Motor neuron (in vitro differentiated cells): ENCODE data around the gene AMD1. TPM values are rescaled to one million over a fixed set of nuclear protein-coding genes. Genes with fewer than 3 reads are reported as not detected.

Experiments
- ATAC-seq, 8 experiments: fragments of 200-7000 bp; cut with Tn5 transposase; replicated peaks in 6 of 8; 2 replicates each; pipeline ENCODE4 v1.8.0; 2021; ENCODE audit warnings: mild to moderate bottlenecking in 8 of 8, moderate library complexity in 8 of 8
- H3K27ac ChIP-seq, 2 donors: fragments of 250-450 bp; sonication (Bioruptor Pico); 2 replicates each; pipeline ENCODE4 v1.9.0; 2021; ENCODE audit warnings: antibody characterized with exemption in 2 of 2, mild to moderate bottlenecking in 2 of 2, moderate library complexity in 1 of 2
- H3K4me1 ChIP-seq, 2 donors: fragments of 250-450 bp; sonication (Bioruptor Pico); replicated peaks in 1 of 2; 2 replicates each; pipeline ENCODE4 v1.6.1; 2021; ENCODE audit warnings: antibody characterized with exemption in 2 of 2, mild to moderate bottlenecking in 2 of 2, moderate library complexity in 1 of 2
- H3K4me3 ChIP-seq, 5 donors: fragments of 250-450 bp; sonication (Bioruptor Pico); 2 replicates each; pipeline ENCODE4 v1.9.0; 2021; ENCODE audit warnings: antibody characterized with exemption in 5 of 5, mild to moderate bottlenecking in 5 of 5, moderate library complexity in 4 of 5
- WGBS, 10 experiments: fragments of 450-650 bp; shearing (Covaris generic); methylation state at CpG; one replicate each; pipeline ENCODE4 v1.0.0; 2022; 5-methylcytosine and 5-hydroxymethylcytosine counted together
- in situ Hi-C, 9 experiments: fragments of 400-800 bp; cut with MboI; loops; one replicate each; pipeline ENCODE4 v1.15.0; 2021; ENCODE audit warnings: low sequenced_read_pairs in 9 of 9, low pct_unique_long_range_greater_than_20kb in 2 of 9; ENCODE audit not compliant: unreplicated experiment in 9 of 9
- total RNA-seq, 8 experiments: library from RNA; unstranded; fragments of 300-600 nt; gene quantifications; 2 replicates each; pipeline versions ENCODE4 v1.2.3 to v1.2.4, GENCODE V29; 2022

Gene AMD1
- total RNA-seq, 8 experiments from 2014 or later: 38.0 to 135 (median 48.5) TPM

DNA sequence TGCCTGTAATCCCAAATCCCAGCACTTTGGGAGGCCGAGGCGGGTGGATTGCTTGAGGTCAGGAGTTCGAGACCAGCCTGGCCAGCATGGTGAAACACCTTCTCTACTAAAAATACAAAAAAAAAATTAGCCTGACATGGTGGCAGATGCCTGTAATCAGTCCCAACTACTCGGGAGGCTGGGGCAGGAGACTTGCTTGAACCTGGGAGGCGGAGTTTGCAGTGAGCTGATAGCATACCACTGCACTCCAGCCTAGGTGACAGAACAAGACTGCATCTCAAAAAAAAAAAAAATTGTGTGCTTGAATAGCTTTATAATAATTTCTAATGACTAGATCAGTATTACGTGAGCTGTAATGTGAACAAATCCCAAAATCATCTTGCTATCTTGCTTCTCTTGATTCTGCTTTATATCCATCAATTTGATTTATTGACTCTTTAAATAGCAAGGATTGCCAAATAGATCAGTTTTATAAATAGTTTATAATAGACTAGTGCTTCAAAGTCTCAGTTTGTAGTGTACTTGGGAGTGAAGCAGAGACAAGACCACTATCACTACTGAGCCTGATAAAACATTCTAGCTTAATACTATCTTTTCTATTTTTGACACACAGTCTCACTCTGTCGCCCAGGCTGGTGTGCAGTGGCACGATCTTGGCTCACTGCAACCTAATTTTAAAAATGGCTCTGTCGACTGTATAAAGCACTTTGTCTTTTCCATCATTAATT is 7.1 kb downstream of the AMD1 start:
- H3K27ac ChIP-seq: no peak overlapping the region
- peaks cover 20 to 32% of the 10 kb centered on the region in 2 donors for H3K4me1 ChIP-seq
- WGBS, 10 experiments: 43 to 94% (median 85%) methylated on average over 3 to 9 of the region's 9 CpGs; no CpG with 5 or more reads in 1 of the 10 experiments
- in situ Hi-C loops: loop anchor here in 1 of 9 experiments (25.0 kb wide), 1 partner anchor 194 kb away; no protein-coding TSS in a partner anchor
- ATAC-seq: peak in 1 of 8 experiments; percentile 8
- H3K4me3 ChIP-seq: no peak overlapping the region

GRCh38 chr6:110882274-110882619 is 7.7 kb downstream of the AMD1 start:
- ATAC-seq: peak in 3 of 8 experiments; percentile 4 to 62 (median 15)
- in situ Hi-C loops: loop anchor here in 1 of 9 experiments (25.0 kb wide), 1 partner anchor 195 kb away; no protein-coding TSS in a partner anchor
- Histone ChIP-seq H3K27ac (no peak overlapping the region), H3K4me1 (peaks cover 20 to 29% of the 10 kb centered on the region in 2 donors), H3K4me3 (no peak overlapping the region)
- WGBS, 10 experiments: 14 to 100% (median 74%) methylated on average over 1 of the region's 1 CpG; no CpG with 5 or more reads in 2 of the 10 experiments

- H3K27ac ChIP-seq: no peak overlapping the region
- WGBS, 10 experiments: 81 to 100% (median 100%) methylated on average over 1 to 2 of the region's 2 CpGs; no CpG with 5 or more reads in 4 of the 10 experiments
- H3K4me3 ChIP-seq: no peak overlapping the region
- H3K4me1 ChIP-seq: peaks cover 18 to 21% of the 10 kb centered on the region in 2 donors
- in situ Hi-C loops: loop anchor here in 1 of 9 experiments (25.0 kb wide), 1 partner anchor 196 kb away; no protein-coding TSS in a partner anchor
- ATAC-seq: peak in 5 of 8 experiments; percentile 25 to 72 (median 53)
Measured at GRCh38 chr6:110882824-110883554, 8.4 kb downstream of the AMD1 start.

GRCh38 chr6:110884321-110884720 is 9.7 kb downstream of the AMD1 start:
- in situ Hi-C loops: loop anchor here in 1 of 9 experiments (25.0 kb wide), 1 partner anchor 197 kb away; no protein-coding TSS in a partner anchor
- Histone ChIP-seq H3K27ac (no peak overlapping the region), H3K4me3 (no peak overlapping the region), H3K4me1 (peaks cover 11 to 16% of the 10 kb centered on the region in 2 donors)
- no peak for ATAC-seq
- WGBS, 10 experiments: 80 to 100% (median 95%) methylated on average over 1 to 3 of the region's 3 CpGs; no CpG with 5 or more reads in 3 of the 10 experiments

DNA sequence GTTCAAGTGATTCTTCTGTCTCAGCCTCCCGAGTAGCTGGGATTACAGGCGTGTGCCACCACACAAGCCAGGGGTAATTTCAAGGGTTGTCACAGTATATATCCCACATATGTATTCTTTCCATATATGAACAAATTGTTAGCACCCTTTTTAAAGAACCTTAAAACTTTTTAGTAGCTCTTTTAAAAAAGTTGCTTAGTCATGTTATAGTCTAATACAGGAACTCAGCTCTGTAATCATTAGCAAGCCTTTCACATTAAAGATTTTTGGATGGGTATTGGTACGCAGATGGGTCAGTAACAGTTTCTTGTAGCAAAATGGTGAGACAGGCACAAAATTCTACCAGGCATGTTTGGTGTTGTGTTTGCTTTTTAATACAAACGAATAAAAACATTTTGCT is 10.9 kb downstream of the AMD1 start:
- in situ Hi-C loops: loop anchor here in 1 of 9 experiments (25.0 kb wide), 1 partner anchor 198 kb away; no protein-coding TSS in a partner anchor
- no peak overlapping the region for H3K27ac ChIP-seq
- no peak for ATAC-seq
- peaks cover 5 to 10% of the 10 kb centered on the region in 2 donors for H3K4me1 ChIP-seq
- 75 to 100% (median 92%) methylated on average over 1 to 4 of the region's 4 CpGs; no CpG with 5 or more reads in 3 of the 10 experiments for WGBS, 10 experiments
- no peak overlapping the region for H3K4me3 ChIP-seq

GRCh38 chr6:110886555-110887167 is 12.1 kb downstream of the AMD1 start:
- no peak for ATAC-seq
- peaks cover 5 to 7% of the 10 kb centered on the region in 2 donors for H3K4me1 ChIP-seq
- H3K4me3 ChIP-seq: no peak overlapping the region
- no peak overlapping the region for H3K27ac ChIP-seq
- in situ Hi-C loops: loop anchor here in 1 of 9 experiments (25.0 kb wide), 1 partner anchor 199 kb away; no protein-coding TSS in a partner anchor
- WGBS, 10 experiments: 76 to 100% (median 94%) methylated on average over 1 to 6 of the region's 7 CpGs; no CpG with 5 or more reads in 1 of the 10 experiments

- in situ Hi-C loops: loop anchor here in 1 of 9 experiments (25.0 kb wide), 1 partner anchor 203 kb away; no protein-coding TSS in a partner anchor
- 60 to 100% (median 100%) methylated on average over 1 of the region's 1 CpG for WGBS, 10 experiments
- Histone ChIP-seq H3K4me3 (no peak overlapping the region), H3K4me1 (no peaks in the 10 kb centered on the region), H3K27ac (no peak overlapping the region)
- no peak for ATAC-seq
Measured at GRCh38 chr6:110890288-110890687, 15.7 kb downstream of the AMD1 start.

GRCh38 chr6:110895907-110896608 is 21.5 kb downstream of the AMD1 start:
- Histone ChIP-seq H3K4me3 (no peak overlapping the region), H3K4me1 (no peaks in the 10 kb centered on the region), H3K27ac (no peak overlapping the region)
- in situ Hi-C loops: loop anchor here in 1 of 9 experiments (25.0 kb wide), 1 partner anchor 209 kb away; no protein-coding TSS in a partner anchor
- no peak for ATAC-seq
- 72 to 100% (median 98%) methylated on average over 1 to 4 of the region's 4 CpGs for WGBS, 10 experiments

DNA sequence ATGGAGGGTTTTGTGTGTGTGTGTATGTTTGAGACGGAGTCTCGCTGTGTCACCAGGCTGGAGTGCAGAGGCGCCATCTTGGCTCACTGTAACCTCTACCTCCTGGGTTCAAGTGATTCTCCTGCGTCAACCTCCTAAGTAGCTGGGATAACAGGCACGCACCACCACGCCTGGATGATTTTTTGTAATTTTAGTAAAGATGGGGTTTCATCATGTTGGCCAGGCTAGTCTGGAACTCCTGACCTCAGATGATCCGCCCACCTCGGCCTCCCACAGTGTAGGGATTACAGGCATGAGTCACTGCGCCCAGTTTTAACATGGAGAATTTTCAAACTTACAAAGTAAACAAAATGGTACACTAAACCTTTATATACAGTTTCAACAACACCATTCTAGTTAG is 22.8 kb downstream of the AMD1 start:
- H3K4me1 ChIP-seq: no peaks in the 10 kb centered on the region
- in situ Hi-C loops: loop anchor here in 1 of 9 experiments (25.0 kb wide), 1 partner anchor 210 kb away; no protein-coding TSS in a partner anchor
- 86 to 100% (median 94%) methylated on average over 2 to 9 of the region's 9 CpGs; no CpG with 5 or more reads in 4 of the 10 experiments for WGBS, 10 experiments
- H3K4me3 ChIP-seq: no peak overlapping the region
- ATAC-seq: peak in 1 of 8 experiments; percentile 4
- H3K27ac ChIP-seq: no peak overlapping the region

- no peak overlapping the region for H3K4me3 ChIP-seq
- no peak for ATAC-seq
- in situ Hi-C loops: loop anchor here in 1 of 9 experiments (25.0 kb wide), 1 partner anchor 211 kb away; no protein-coding TSS in a partner anchor
- no peak overlapping the region for H3K27ac ChIP-seq
- WGBS, 10 experiments: 92 to 100% (median 100%) methylated on average over 1 to 2 of the region's 5 CpGs; no CpG with 5 or more reads in 3 of the 10 experiments
- H3K4me1 ChIP-seq: no peaks in the 10 kb centered on the region
Measured at GRCh38 chr6:110898111-110898510, 23.5 kb downstream of the AMD1 start.

DNA sequence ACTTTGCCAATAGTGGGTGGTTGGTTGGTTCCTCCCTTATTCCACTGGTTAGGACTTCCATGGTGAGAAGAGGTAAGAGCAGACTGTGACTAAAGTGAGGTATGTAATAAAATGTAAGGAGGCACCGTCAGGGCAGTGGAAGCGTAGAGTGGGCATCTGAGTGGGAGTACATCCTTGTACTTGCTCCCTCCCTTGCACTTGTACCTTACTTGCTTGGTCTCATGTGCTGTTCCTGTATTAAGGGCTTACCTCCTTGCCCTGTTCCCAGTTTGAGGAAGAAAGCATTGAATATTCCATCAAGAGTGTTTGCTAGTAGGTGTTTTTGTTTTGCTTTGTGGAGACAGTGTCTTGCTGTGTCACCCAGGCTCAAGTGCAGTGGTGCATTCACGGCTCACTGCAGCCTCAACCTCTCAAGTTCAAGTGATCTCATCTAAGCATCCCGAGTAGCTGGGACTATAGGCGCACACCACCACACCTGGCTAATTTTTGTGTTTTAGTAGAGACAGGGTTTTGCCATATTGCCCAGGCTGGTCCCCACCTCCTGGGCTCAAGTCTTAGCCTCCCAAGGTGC is 25.5 kb downstream of the AMD1 start:
- ATAC-seq: no peak
- WGBS, 10 experiments: 93 to 100% (median 100%) methylated on average over 1 to 4 of the region's 5 CpGs; no CpG with 5 or more reads in 5 of the 10 experiments
- Histone ChIP-seq H3K27ac (no peak overlapping the region), H3K4me3 (no peak overlapping the region), H3K4me1 (no peaks in the 10 kb centered on the region)
- in situ Hi-C loops: no loop called here
